Activated CD4-positive, alpha-beta T cell treated with anti-CD3 and anti-CD28 coated beads for 48 hours (primary cell): Measurements from ENCODE around the gene CHST6.
"Not testable (repeated sequence)": the region's sequence is repeated elsewhere in the genome, so short reads cannot be mapped to it uniquely, and the experiment has no call there.

Experiments used
- DNase-seq: peaks from one replicate; pipeline ENCODE4 v3.0.0-alpha.2; 2020

CHST6 gene

GRCh38 chr16:75495076-75495674 is at the start of gene CHST6:
TSS of gene CHST6 (minus strand) at chr16:75495441. CDS start at chr16:75479828, 15,613 bp downstream.
- DNase-seq, result peak; percentile 25

- not testable (repeated sequence) for DNase-seq
These were observed 47.2 kb upstream of the CHST6 start for GRCh38 chr16:75542462-75542861.

DNA sequence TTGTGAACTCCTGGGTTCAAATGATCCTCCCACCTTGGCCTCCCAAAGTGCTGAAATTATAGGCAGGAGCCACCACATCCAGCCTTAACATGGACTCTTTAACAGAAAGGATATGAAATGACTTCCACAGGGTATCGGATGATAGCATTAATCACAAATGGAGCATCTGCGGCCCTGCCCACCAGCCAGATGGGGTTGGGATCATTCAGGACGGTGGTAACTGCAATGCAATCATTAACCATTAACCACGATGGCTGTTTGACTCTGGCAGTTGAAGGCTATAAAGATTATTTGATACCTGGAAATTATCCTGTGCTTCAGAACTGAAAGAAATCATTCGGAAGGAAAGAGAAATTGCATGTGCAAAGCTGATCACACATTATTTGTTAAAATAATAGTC is 46.0 kb upstream of the CHST6 start:
- no peak for DNase-seq

GRCh38 chr16:75538882-75539565 is 43.8 kb upstream of the CHST6 start:
- DNase-seq, result not testable (repeated sequence)

- no peak for DNase-seq
These were observed 42.5 kb upstream of the CHST6 start for GRCh38 chr16:75537776-75538175.

- DNase-seq, result no peak
These were observed 40.7 kb upstream of the CHST6 start, which contains the start of gene CHST5 for GRCh38 chr16:75535901-75536300. TSS of gene CHST5 (minus strand) at chr16:75536108. CDS start at chr16:75530384, 5,724 bp downstream.

DNA sequence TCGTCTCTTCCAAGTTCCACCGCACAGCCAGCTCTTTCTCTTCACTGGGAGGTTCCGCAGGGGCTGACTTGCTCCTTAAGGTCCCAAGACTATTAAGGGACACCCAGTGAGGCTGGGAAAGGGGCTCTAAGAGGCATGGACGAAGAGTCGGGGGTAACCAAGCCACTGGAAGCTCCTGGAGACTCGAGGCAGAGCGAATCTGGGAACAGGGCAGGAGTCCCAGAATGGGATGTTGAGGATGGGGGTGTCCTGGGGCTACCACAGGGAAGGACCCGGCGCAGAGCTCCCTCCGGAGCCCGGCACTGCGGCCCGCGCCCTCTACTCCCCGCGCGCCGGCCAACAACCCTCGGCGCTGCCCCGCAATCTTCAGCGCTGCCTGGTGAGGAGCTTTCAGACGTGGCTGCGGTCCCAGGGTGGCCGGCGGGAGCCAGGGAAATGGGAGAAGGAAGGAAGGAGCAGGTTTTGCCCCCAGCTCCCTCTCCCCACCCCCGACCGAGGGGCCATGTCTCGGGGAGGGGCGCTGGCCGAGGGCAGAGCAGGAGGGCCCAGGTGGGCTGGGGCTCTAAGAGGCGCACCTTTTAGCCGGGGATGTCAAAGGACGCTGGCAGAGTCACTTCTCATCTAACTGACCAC is 40.1 kb upstream of the CHST6 start:
- DNase-seq, result no peak

- DNase-seq, result no peak
These were observed 39.4 kb upstream of the CHST6 start for GRCh38 chr16:75534560-75535205.

- no peak for DNase-seq
These were observed 37.5 kb upstream of the CHST6 start for GRCh38 chr16:75532791-75533190.

GRCh38 chr16:75532142-75532765 is 37.0 kb upstream of the CHST6 start:
- no peak for DNase-seq

DNA sequence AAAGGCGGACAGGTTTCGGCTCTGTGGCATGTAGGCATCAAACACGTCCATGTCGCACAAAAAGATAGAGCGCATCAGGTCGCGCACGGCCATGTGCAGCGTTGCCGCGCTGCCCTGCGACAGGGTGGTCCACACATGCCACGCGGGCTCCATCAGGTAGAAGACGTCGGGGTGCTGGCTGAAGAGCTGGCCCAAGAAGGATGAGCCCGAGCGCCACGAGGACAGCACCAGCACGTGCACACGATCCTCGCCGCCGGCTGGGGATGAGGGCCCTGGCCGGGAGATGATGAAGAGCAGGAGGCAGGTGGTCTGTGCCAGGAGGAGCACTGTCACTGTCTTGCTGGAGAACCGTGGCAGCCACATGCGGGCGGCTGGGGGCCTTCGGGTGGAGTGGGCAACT is 34.7 kb upstream of the CHST6 start:
- no peak for DNase-seq

DNA sequence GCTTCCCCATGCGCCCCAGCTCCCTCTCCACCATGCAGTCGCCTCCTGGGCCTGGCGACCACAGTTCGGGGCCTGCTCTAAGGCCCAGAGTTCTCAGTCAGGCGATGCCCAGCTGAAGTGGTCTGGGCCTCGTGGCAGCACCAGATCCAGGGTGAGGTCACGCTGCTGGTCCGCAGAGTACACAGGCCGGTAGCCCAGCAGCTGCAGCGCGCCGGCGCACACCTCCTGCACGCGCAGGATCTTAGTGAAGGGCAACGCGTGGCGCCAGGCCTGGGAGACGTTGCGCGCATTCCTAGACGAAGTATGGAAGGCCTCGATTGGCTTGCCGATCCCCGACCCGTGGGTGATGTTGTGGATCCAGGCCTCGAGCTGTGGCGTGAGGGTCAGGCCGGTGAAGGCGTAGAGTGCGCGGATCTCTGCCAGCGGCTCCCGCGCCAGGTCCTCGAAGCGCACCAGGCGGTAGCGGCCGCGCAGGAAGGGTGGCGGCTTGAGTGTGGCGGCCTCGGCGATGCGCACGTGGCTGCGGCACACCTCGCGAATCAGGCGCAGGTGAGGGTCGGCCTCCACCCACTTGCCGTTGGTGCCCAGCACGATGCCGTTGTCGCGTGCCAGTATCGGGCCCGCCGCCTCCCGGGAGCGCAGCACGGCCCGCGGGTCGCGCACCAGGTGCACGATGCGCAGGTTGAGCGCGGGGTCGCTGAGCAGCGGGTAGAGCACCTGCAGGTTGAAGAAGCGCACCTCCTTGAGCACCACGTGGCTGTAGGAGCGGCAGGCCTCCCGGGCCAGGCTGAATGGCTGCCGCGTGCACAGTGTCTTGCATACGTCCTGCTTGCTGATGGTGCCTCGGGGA is 34.0 kb upstream of the CHST6 start:
- no peak for DNase-seq

- no peak for DNase-seq
These were observed 32.6 kb upstream of the CHST6 start for GRCh38 chr16:75527825-75528299.

DNA sequence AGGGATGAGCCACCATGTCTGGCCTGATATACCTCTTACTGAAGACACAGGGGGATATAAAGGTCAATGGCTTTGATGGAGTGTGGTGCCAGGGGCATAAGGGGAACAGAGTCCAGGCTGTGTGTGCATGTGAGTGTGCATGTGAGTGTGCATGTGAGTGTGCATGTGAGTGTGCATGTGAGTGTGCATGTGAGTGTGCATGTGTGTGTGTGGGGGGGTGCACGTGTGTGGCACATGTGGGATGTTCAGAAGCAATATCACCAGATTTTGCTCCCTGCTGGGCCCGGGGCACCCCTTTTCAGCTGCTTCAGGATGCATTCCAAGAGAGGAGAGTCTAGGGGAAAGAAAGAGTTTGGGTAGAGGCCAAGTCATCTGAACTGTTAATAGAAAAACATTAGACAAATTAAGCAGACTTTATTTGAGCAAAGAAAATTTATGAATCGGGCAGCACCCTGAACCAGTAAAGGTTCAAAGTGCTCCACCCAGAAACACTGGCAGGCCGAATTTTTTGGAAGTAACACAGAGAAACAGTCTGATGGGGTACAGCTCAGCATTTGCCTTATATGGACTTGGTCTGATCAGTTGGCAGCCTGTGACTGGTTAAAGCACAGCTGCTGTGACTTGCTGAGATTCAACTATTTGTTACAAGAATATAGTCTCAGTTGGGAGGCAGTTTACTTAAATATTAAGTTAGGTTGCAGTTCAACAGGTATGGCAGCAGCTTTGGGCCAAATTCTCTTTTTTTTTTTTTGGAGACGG is 31.0 kb upstream of the CHST6 start:
- DNase-seq, result no peak

- DNase-seq, result no peak
These were observed 23.9 kb upstream of the CHST6 start for GRCh38 chr16:75519175-75519574.

DNA sequence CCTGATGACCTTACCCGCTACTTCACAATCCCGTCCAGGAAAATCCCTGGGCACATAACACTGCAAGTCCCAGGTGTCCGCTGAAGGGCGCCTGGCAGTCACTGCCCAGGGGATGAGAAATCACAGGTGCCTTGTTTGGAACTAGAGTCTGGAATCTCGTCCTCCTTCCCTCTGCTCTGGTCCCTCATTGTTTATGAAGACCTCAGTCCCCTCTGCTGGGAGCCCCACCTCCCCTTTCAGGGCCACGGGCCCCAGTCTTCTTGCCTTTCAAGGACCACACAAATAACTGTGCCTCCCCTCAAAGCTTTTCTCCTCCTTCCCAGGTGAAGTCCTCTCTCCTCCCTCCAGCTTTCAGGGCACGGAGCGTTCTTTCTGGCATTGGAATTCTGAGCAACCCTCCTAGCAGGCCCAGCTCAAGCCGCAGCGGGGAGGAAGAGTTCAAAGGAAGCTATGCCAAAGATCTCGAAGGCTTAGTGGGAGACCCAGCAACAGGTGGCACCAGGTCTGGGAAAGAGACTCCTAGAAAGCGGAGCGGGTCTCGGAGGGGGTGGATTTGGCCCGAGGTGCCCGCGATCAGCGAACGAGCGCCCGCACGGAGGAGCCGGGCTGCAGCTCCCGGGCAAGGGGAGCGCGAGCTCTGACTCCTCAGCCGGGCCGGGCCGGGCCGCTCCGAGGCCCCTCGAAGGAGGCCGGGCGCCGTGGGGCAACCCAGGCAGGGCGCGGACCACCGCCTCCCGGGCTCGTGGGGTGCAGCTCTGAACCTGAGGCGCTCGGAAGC is 21.1 kb upstream of the CHST6 start:
- peak; percentile 38 for DNase-seq

- no peak for DNase-seq
These were observed 19.1 kb upstream of the CHST6 start for GRCh38 chr16:75514296-75514695.

- no peak for DNase-seq
These were observed 11.3 kb upstream of the CHST6 start for GRCh38 chr16:75506574-75506973.

GRCh38 chr16:75506107-75506506 is 10.9 kb upstream of the CHST6 start:
- DNase-seq, result no peak

DNA sequence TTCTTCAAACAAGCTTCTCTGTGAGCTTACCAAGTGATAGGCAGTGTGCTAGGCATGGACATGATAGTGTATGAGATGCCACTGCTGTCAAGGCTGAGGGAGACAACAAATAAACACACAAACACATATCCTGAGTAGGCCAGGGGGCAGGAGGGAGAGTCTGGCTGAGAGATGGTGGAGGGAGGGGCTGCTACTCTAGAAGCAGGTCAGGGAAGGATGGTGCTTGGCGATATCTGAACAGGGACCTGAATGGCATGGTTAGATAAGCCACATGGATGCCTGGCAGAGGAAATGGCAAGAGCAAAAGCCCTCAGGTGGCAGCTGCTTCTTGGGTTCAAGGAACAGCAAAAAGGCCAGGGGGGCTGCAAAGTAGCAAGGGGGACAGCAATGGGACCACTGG is 8.6 kb upstream of the CHST6 start:
- DNase-seq, result no peak
